ENCODE measurements around the gene RFLNA. TPM values are rescaled to one million over a fixed set of nuclear protein-coding genes. Genes with fewer than 3 reads are reported as not detected.
A peak's percentile ranks its signal among the peaks of the same experiment; 100 is the strongest.
"Not testable (repeated sequence)": the region's sequence is repeated elsewhere in the genome, so short reads cannot be mapped to it uniquely, and the experiment has no call there.

The RFLNA gene
- total and polyA plus RNA-seq, 11 donors: 0.06 to 0.63 (median 0.22) TPM; not detected in 5

- intact Hi-C loops (cut with DNase I): no loop called here
- Histone ChIP-seq H3K27ac (no peak overlapping the region), H3K4me1 (peaks cover 3 to 22% (median 11%) of the 10 kb centered on the region in 12 donors), H3K4me3 (no peak overlapping the region), H3K9me3 (no peaks in the 10 kb centered on the region), H3K36me3 (no peaks in the 10 kb centered on the region), H3K27me3 (peaks cover 2 to 35% (median 19%) of the 10 kb centered on the region in 9 donors)
- 72 to 82% (median 77%) methylated on average over 19 of the region's 19 CpGs for WGBS, 4 donors
- TF ChIP-seq CTCF (IDR thresholded peaks at IDR 0.05) (no peak), POLR2A (IDR thresholded peaks at IDR 0.05) (no peak)
- DNase-seq: peak in 1 of 5 donors; percentile 36
- no peak for ATAC-seq
These were observed 3.0 kb downstream of the RFLNA start for GRCh38 chr12:124297856-124298255.

GRCh38 chr12:124298685-124299410 lies 4.0 kb downstream of the RFLNA start:
- DNase-seq (no peak), ATAC-seq (no peak)
- H3K9me3 ChIP-seq: no peaks in the 10 kb centered on the region
- intact Hi-C loops (cut with DNase I): no loop called here
- H3K27me3 ChIP-seq: peaks cover 2 to 35% (median 19%) of the 10 kb centered on the region in 9 donors
- H3K4me3 ChIP-seq: no peak overlapping the region
- 93 to 95% (median 94%) methylated on average over 10 of the region's 10 CpGs for WGBS, 4 donors
- H3K4me1 ChIP-seq: peaks cover 3 to 22% (median 11%) of the 10 kb centered on the region in 12 donors
- no peak for TF ChIP-seq CTCF (IDR thresholded peaks at IDR 0.05)
- no peak for TF ChIP-seq POLR2A (IDR thresholded peaks at IDR 0.05)
- H3K27ac ChIP-seq: no peak overlapping the region
- no peaks in the 10 kb centered on the region for H3K36me3 ChIP-seq

- ATAC-seq (no peak), DNase-seq (no peak)
- Histone ChIP-seq H3K27ac (no peak overlapping the region), H3K4me1 (peaks cover 3 to 16% (median 9%) of the 10 kb centered on the region in 12 donors), H3K4me3 (no peak overlapping the region), H3K36me3 (no peaks in the 10 kb centered on the region), H3K9me3 (no peaks in the 10 kb centered on the region), H3K27me3 (peaks cover 2 to 35% (median 19%) of the 10 kb centered on the region in 9 donors)
- intact Hi-C loops (cut with DNase I): no loop called here
- 80 to 88% (median 81%) methylated on average over 8 to 9 of the region's 9 CpGs for WGBS, 4 donors
- no peak for TF ChIP-seq CTCF (IDR thresholded peaks at IDR 0.05)
- TF ChIP-seq POLR2A (IDR thresholded peaks at IDR 0.05): no peak
These were observed 4.9 kb downstream of the RFLNA start for GRCh38 chr12:124299628-124300388.

- H3K36me3 ChIP-seq; H3K4me3 ChIP-seq; H3K9me3 ChIP-seq; H3K4me1 ChIP-seq; DNase-seq; ATAC-seq; H3K27ac ChIP-seq; intact Hi-C loops (cut with DNase I): not testable (repeated sequence)
- H3K27me3 ChIP-seq: peaks cover under 1 to 31% (median 17%) of the 10 kb centered on the region in 9 donors
- 73 to 94% (median 87%) methylated on average over 3 of the region's 3 CpGs for WGBS, 4 donors
These were observed 5.8 kb downstream of the RFLNA start for GRCh38 chr12:124300657-124301056.
